Endothelial cell of umbilical vein (primary cell): Measurements from ENCODE around the gene TPD52L2. TPM values are rescaled to one million over a fixed set of nuclear protein-coding genes. Genes with fewer than 3 reads are reported as not detected.

Experiments
- BruUV-seq: library from RNA; stranded (reverse); fragments of 400-500 nt; replicated peaks from 2 replicates; lab custom pipeline; 2021; lab: Mats Ljungman, UMichigan
- CTCF ChIA-PET: fragments of 300-600, 350-600 bp; sonication (Branson Sonifier 250); formaldehyde crosslinking; loops from one replicate; lab custom pipeline; 2021; ENCODE audit warnings: antibody characterized with exemption, inconsistent platforms; lab: Charles Lee
- POLR2A ChIA-PET: fragments of 300-600, 350-600 bp; sonication (Branson Sonifier 250); formaldehyde crosslinking; loops from one replicate; lab custom pipeline; 2021; ENCODE audit warnings: antibody characterized with exemption, inconsistent platforms; lab: Charles Lee
- DNase-seq: peaks from one replicate; pipeline ENCODE4 v3.0.0-alpha.2; 2011; ENCODE audit warnings: low read depth, low spot score
- FAIRE-seq: peaks from 2 replicates; lab custom pipeline; 2011; peaks lifted over from hg19 to GRCh38; lab: Jason Lieb, UNC
- H2AFZ ChIP-seq: 2 replicates; pipeline ENCODE4 v1.6.0; 2012; ENCODE audit warnings: low read depth, low read length, control low read depth, inconsistent platforms
- H3K27ac ChIP-seq: 2 replicates; pipeline ENCODE4 v1.5.1; 2011; ENCODE audit warnings: low read depth, mild to moderate bottlenecking, control low read depth, low read length, moderate library complexity; ENCODE audit not compliant: insufficient read depth
- H3K27me3 ChIP-seq, 2 experiments: 2 replicates each; pipeline versions ENCODE4 v1.6.0 to v1.6.1; 2011; ENCODE audit warnings: low read length in 2 of 2, mixed read lengths in 1 of 2; ENCODE audit not compliant: control insufficient read depth in 2 of 2, insufficient read depth in 2 of 2
- H3K36me3 ChIP-seq, 2 experiments: 2 replicates in 1 of 2; 3 replicates in 1 of 2; pipeline ENCODE4 v1.5.1; 2011; ENCODE audit warnings: low read length in 2 of 2, mild to moderate bottlenecking in 1 of 2, moderate library complexity in 1 of 2; ENCODE audit not compliant: control insufficient read depth in 2 of 2, insufficient read depth in 2 of 2; ENCODE audit errors: extremely low read depth in 1 of 2
- H3K4me1 ChIP-seq: 3 replicates; pipeline ENCODE4 v1.5.1; 2011; ENCODE audit warnings: mild to moderate bottlenecking, low read length; ENCODE audit not compliant: control insufficient read depth, insufficient read depth; ENCODE audit errors: extremely low read depth
- H3K4me2 ChIP-seq: 2 replicates; pipeline ENCODE4 v1.6.1; 2011; ENCODE audit warnings: low read length, control low read depth, mixed read lengths; ENCODE audit not compliant: insufficient read depth
- H3K4me3 ChIP-seq, 3 experiments: fragments of 200-600 bp in 1 of 3; sonication (generic), shearing (Covaris generic) in 1 of 3; replicated peaks in 1 of 3; 2 replicates each; pipeline ENCODE4 v1.5.1; 2011 to 2016; ENCODE audit warnings: control low read depth in 3 of 3, low read length in 3 of 3, mild to moderate bottlenecking in 2 of 3, inconsistent platforms in 1 of 3, low read depth in 1 of 3, moderate library complexity in 1 of 3; ENCODE audit not compliant: insufficient read depth in 1 of 3
- H3K79me2 ChIP-seq: 2 replicates; pipeline ENCODE4 v1.6.0; 2012; ENCODE audit warnings: low read length, inconsistent platforms; ENCODE audit not compliant: control insufficient read depth, insufficient read depth
- H3K9ac ChIP-seq: replicated peaks from 2 replicates; pipeline ENCODE3; 2011; ENCODE audit warnings: low read length, control low read depth; ENCODE audit not compliant: insufficient read depth; ENCODE audit errors: extremely low read depth
- H3K9me1 ChIP-seq: replicated peaks from 3 replicates; pipeline ENCODE4 v1.6.0; 2011; ENCODE audit warnings: mild to moderate bottlenecking, low read length; ENCODE audit not compliant: control insufficient read depth, insufficient read depth; ENCODE audit errors: extremely low read depth
- H3K9me3 ChIP-seq: replicated peaks from 2 replicates; pipeline ENCODE4 v1.5.1; 2012; ENCODE audit warnings: low read length, inconsistent platforms; ENCODE audit not compliant: control insufficient read depth, insufficient read depth
- H4K20me1 ChIP-seq: replicated peaks from 2 replicates; pipeline ENCODE3; 2011; ENCODE audit warnings: mild to moderate bottlenecking, low read length; ENCODE audit not compliant: control insufficient read depth, insufficient read depth; ENCODE audit errors: extremely low read depth
- CTCF ChIP-seq, 2 donors: IDR thresholded peaks; 1 replicate in 1 of 2; 2 replicates in 1 of 2; pipeline ENCODE4 v1.5.1; 2011; ENCODE audit warnings: low read length in 2 of 2, mild to moderate bottlenecking in 2 of 2, moderate library complexity in 2 of 2, control low read depth in 1 of 2, inconsistent platforms in 1 of 2, low read depth in 1 of 2; ENCODE audit not compliant: insufficient read depth in 1 of 2; ENCODE audit errors: extremely low read depth in 1 of 2
- EZH2 ChIP-seq: IDR thresholded peaks from 2 replicates; pipeline ENCODE4 v1.6.1; 2012; ENCODE audit warnings: borderline replicate concordance, low read depth, mild to moderate bottlenecking, moderate library complexity, low read length, inconsistent platforms; ENCODE audit not compliant: severe bottlenecking
- GATA2 ChIP-seq: IDR thresholded peaks from 2 replicates; pipeline ENCODE4 v1.7.0; 2011; ENCODE audit warnings: low read depth, mild to moderate bottlenecking, moderate library complexity, mixed read lengths, low read length; ENCODE audit not compliant: insufficient read length, insufficient read depth
- JUN ChIP-seq: IDR thresholded peaks from 2 replicates; pipeline ENCODE4 v1.6.1; 2011; ENCODE audit warnings: borderline replicate concordance, low read depth; ENCODE audit not compliant: insufficient read length, insufficient read depth
- POLR2A ChIP-seq: IDR thresholded peaks from 2 replicates; pipeline ENCODE4 v1.6.1; 2012; ENCODE audit warnings: low read depth, mild to moderate bottlenecking, control low read depth, low read length
- dilution Hi-C: fragments of 300-500 bp; cut with MboI; formaldehyde crosslinking; loops from one replicate; pipeline ENCODE4 v1.15.0; 2019; ENCODE audit warnings: low sequenced_read_pairs; ENCODE audit not compliant: extremely low pct_ligation_motif_present
- intact Hi-C: fragments of 100-400 bp; cut with micrococcal nuclease; formaldehyde crosslinking; loops from one replicate; pipeline ENCODE4 v1.10.0; 2022
- polyA plus RNA-seq, 4 experiments: library from polyadenylated mRNA; depleted of rRNA in 3 of 4; stranded (reverse) in 3 of 4; unstranded in 1 of 4; fragments of >200 nt; gene quantifications; 2 replicates each; pipeline versions ENCODE4 v1.2.1 to v1.2.3, GENCODE V29; 2011 to 2012; ENCODE audit warnings: missing spikeins in 1 of 4
- total RNA-seq: library from RNA; stranded (reverse); gene quantifications from 2 replicates; pipeline ENCODE4 v1.2.3, GENCODE V29; 2021

TPD52L2 gene
- total and polyA plus RNA-seq, 2 donors (not counting 3 experiments of a cell fraction or from before 2014, with no cell fraction given) = 123 to 142 TPM

- Histone ChIP-seq H3K27me3 (no peaks in the 10 kb centered on the region), H3K79me2 (peaks cover 30% of the 10 kb centered on the region), H3K9me3 (no peaks in the 10 kb centered on the region), H3K4me1 (no peaks in the 10 kb centered on the region), H4K20me1 (peaks cover 3% of the 10 kb centered on the region), H3K4me3 (no peak overlapping the region), H3K36me3 (peaks cover 3 to 47% of the 10 kb centered on the region in 2 experiments), H3K9me1 (no peaks in the 10 kb centered on the region), H3K9ac (no peak overlapping the region), H2AFZ (no peak overlapping the region), H3K4me2 (no peak overlapping the region), H3K27ac (no peak overlapping the region)
- ChIA-PET CTCF (interaction anchor here (0.9 to 1.5 kb wide), 2 partner anchors 16 to 40 kb away, joined by 3 to 5 read pairs; no protein-coding TSS in a partner anchor), POLR2A (no interaction called here)
- no TSS peak for BruUV-seq
- DNase-seq = no peak
- no peak for FAIRE-seq
- intact Hi-C loops = no loop called here
- dilution Hi-C loops = no loop called here
- TF ChIP-seq POLR2A (no peak), JUN (no peak), CTCF (IDR thresholded peaks at IDR 0.05; ENCODE audit: extremely low read depth in 1 of 2, insufficient read depth in 1 of 2, low read depth in 1 of 2, low read length in 2 of 2) (no peak), GATA2 (no peak), EZH2 (no peak)
These were observed 68.6 kb downstream of the TPD52L2 start for GRCh38 chr20:63933646-63934045.
